Stimulated activated CD4-positive, alpha-beta T cell treated with anti-CD3 and anti-CD28 coated beads, Interleukin-2, amount 100 ng/mL, for 24 hours (primary cell): Measurements from ENCODE around the gene CENPT.
"Not testable (repeated sequence)": the region's sequence is repeated elsewhere in the genome, so short reads cannot be mapped to it uniquely, and the experiment has no call there.

Source experiments
- DNase-seq, 2 donors: peaks; one replicate each; pipeline ENCODE4 v3.0.0-alpha.2; 2020

Gene CENPT

DNA sequence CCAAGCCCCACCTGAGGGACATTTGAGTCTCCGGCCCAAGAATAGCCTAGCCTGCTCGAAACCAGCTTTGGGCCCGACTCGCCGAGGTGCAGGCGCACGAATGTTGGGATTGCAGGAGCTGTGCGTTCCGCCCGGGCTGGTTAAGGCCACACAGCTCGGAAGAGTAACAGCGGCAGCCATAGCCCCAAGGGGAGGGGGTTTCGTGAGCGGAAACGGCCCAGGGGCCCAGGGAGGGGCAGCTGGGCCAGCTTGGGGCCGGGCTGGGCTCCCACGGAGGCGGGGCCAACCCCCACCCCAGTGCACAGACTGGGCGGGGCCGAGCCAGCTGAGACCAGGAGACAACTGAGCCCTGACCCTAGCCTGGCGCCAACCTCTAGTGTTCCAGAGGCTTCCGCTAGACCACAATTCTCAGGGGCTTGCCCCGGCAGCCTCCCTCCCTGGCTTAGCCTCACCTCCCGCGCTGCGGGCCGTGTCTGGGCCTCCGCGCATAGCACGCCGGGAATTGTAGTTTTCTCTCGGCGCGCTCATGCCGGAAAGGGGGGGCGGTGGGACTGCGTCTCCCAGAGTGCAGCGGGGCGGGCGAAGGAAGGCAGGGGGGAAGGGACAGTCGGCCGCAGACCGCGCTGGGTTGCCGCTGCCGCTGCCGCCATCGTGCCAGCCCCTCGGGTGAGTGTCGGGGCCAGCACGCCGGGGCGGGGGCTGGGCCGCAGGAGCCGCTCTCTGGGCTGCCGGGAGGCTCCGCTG, 1.0 kb downstream of the CENPT start, which contains the start of gene NUTF2:
TSS of gene NUTF2 (plus strand) at position 614 of the 744 bp plus-strand sequence. CDS start 18,198 bp downstream, outside the sequence.
- DNase-seq: peak; percentile 95 to 96

DNA sequence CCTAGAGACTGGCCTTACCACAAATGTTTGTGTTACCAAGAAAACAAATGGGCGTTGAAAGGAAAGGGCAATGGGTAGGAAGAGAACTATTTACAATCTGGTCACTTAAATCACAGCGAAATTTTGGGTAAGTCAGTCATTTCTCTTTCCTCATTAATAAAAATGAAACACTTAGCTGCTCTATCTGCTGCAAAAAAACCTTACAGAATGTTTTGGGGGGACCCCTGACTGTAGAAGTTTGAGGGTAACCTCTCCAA, 1.5 kb downstream of the CENPT start:
- DNase-seq: no peak

DNA sequence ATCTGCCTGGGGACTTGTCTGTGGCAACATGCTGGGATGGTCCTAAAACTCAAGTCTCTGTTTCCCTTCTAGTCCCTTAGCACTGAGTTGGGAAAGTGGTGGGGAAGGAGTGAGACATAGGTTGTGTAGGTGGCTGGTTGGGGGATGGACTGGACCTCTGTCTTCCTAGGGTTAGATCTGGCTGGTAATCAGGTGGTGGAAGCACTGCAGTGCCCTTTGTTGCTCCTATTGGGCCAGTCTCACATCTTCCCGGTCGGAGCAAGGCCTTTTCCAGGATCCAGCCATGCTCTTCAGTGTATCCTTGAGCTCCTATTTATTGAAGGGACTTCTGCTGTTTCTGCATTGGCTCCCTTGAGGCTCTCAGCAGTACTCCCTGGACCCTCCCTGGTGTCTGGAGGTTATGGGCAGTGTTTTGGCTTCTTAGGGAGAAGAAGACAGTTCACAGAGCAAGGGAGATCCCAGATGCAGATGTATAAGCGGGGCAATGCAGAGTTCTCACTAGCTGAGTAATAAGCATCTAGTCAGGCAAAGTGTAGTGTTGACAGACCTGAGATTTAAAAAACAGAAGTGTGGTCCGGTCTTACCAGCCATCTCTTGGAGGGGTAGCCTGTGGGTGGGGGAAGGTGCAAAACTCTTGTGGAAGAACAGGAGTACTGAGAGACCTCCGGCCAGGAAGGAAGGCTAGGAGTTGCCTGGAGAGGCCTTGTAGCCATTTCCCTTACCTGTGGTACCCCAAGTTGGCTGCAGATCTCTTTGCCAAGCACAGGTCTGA, 2.0 kb downstream of the CENPT start:
- DNase-seq: no peak

DNA sequence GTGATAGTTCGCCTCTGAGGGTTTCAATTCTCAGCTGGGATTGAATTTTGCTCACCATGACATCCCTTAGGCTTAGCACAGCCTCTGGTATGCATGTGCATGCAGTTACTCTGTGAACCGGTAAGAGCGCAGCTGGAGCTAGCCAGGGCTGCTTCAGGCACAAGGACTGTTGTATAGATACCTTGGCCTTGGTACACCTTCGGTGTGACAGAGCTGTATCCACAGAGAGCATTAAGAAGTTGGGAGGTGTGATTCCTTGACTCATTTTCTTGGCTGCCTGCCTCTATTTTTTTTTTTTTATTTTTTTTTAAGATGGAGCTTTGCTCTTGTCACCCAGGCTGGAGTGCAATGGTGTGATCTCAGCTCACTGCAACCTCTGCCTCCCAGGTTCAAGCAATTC, 3.0 kb downstream of the CENPT start:
- no peak for DNase-seq

DNA sequence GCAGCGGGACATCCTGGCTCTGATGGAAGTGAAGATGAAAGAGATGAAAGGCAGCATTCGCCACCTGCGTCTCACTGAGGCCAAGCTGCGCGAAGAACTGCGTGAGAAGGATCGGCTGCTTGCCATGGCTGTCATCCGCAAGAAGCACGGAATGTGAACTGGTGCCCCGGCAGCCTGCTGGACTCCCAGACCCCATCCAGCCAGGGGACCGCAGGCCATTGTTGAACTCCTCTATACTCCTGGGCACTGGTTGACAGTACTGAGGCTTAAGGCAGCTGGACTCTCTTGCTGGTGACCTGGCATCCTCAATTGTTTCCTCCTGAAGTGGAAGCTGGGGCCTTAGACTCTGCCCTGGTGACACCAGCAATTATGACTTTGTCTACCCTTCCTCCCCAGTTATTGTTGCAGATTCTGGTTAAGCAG, 4.1 kb downstream of the CENPT start:
- no peak for DNase-seq

- DNase-seq: peak; percentile 64 to 65
Measured at GRCh38 chr16:67842509-67843342, 4.8 kb downstream of the CENPT start.

DNA sequence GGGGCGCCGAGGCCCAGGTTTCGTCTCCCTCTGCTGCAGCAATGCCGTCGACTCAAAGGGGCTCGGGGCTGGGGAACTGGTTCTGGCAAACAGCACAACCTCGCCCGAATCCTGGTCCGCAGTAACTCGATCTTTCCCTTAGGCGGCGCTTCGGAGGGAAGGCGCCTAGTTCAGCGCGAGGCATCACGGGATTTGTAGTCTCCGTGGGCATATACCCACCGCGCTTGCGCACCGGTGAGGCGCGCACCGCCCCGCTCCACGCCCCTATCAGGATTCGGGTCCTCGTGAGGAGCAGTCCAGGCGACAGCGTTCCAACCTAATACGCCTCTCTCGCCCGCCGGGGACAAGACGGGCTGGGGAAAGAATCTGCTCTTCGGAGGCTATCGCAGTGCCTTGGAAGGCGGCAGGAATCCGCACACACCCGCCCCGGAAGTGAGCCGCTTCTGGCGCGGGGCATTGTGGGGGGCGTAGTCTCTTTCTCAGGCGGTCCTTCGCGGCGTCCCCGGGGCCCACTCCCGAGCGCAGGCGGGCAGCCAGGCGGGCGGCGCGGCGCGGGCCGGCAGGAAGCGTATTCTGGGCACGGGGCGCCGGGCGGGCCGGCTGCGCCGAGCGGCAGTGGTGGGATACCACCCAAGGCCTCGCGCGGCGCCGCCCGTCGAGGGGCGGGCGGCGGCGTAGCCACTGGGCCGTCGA, 5.5 kb downstream of the CENPT start, which contains the start of gene THAP11:
TSS of gene THAP11 (plus strand) at position 505 of the 693 bp plus-strand sequence. CDS start 235 bp downstream, outside the sequence.
- DNase-seq: peak; percentile 95

DNA sequence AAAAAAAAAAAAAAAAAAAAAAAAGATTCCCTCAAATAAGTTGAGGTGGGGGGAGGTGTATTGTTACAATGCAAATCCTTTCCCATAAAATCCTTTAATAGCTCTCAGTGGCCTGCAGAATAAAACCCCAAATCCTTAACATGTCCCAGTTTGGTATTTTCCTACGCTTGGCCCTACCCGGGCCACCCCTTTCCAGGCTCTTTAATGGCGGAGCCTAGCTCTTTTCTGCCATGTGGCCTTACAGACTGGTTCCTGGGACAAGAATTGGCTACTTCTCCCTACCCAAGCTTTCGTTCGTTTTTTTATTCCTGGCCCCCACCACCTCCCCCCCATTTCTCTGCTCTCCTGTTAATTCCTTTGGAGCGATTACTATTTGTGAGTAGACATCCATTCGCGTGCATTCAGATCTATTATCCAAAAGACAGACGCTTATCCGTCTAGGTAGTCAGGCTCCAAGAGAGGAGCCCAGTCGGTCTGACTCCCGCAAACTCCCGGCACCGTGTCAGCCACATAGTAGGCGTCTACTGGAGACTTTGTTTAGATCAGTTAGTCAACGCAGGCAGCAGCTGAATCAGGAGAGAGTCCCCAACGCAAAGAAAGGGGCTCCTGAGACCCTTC, 6.2 kb downstream of the CENPT start:
- DNase-seq: no peak

GRCh38 chr16:67837811-67838210, 9.7 kb downstream of the CENPT start:
- no peak for DNase-seq

- DNase-seq: not testable (repeated sequence)
Measured at GRCh38 chr16:67837190-67837589, 10.3 kb downstream of the CENPT start.

GRCh38 chr16:67834242-67834614, 13.3 kb downstream of the CENPT start:
- no peak for DNase-seq

DNA sequence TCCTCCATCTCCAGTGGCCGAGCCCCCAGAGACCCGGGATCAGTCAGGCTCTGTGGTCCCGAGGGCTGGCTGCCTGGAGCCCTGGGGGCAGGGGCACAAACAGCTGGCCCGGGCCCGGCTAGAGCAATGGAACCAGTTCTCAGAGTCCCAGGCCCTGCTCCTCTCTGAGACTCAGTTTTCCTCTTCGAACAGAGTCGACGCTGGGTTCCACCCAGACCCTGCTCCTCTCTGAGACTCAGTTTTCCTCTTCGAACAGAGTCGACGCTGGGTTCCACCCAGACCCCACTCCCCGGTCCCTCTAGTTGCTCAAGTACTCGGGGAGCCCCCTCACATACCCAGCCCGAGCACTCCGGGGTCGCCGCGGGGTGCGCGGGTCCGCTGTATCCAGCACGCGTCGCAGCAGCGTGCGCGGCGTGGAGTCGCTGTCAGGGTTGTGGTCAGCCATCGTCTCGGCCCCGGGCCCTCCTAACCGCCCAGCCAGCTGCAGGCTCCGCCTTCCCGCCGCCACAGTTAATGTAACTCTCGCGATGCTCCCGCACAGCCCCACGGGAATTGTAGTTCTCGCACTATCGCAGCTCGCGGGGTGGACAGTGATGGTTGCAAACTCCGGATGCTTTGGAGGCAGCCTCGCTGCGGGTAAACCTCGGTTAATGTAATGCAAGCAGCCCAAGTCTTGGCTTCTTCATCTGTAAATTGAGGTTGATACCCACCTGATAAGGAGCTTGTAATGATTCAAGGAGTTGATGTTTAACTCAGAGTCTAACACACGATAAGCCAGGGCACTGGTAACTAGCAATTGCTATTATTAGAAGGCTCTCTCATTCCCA, 13.9 kb downstream of the CENPT start:
- peak; percentile 94 for DNase-seq

- no peak for DNase-seq
Measured at GRCh38 chr16:67833030-67833414, 14.5 kb downstream of the CENPT start.

- DNase-seq: no peak
Measured at GRCh38 chr16:67828651-67829050, 18.8 kb downstream of the CENPT start.

DNA sequence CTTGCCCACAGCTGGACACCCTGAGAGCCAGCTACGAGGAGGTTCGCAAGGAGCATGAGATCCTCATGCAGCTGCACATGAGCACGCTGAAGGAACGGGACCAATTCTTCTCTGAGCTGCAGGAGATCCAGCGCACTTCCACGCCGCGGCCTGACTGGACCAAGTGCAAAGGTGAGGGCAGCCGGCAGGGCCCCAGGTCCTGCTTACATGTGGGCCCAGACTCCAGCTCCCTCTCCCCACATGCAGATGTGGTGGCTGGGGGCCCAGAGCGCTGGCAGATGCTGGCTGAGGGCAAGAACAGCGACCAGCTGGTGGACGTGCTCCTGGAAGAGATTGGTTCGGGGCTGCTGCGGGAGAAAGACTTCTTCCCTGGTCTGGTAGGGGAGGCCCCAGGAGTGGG, 21.6 kb downstream of the CENPT start:
- no peak for DNase-seq

GRCh38 chr16:67825119-67825518, 22.4 kb downstream of the CENPT start:
- DNase-seq: no peak

DNA sequence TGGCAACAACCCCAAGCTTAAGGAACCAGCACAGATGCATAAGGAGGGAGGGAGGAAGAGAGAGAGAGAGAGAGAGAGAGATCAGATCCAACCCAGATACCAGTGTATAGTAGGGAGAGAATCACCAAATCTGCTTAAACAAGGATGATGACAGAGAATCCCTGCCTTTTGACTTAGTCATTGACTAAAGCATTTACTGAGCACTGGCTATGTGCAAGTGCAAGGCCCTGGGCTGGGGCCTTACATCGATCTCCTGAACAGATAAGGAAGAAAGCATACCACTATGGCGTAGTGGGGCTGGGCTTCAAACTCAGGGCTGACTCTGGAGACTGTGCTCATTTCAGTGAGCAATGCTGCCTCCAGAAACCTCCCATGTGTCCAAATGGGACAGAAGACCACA, 25.0 kb downstream of the CENPT start:
- no peak for DNase-seq

GRCh38 chr16:67820608-67821259, 26.8 kb downstream of the CENPT start:
- no peak for DNase-seq

DNA sequence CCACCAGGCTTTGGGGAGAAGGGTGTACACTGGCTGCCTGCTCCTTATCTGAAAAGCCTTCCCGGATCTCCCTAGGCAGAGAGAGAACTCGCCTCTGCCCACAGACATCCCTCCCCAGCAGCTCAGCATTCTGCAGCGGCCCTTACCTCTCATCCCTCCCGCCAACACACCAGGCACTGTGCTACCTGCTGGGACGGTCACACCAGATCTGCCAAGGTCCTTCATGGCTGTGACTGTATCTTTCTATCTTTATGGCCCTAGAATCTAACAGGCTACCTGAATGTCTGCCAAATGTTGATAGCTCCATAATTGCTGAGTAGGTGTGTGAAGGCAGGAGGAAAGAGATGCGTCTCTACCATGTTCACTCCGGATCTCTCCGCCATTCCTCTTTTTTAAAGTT, 32.9 kb downstream of the CENPT start:
- no peak for DNase-seq

DNA sequence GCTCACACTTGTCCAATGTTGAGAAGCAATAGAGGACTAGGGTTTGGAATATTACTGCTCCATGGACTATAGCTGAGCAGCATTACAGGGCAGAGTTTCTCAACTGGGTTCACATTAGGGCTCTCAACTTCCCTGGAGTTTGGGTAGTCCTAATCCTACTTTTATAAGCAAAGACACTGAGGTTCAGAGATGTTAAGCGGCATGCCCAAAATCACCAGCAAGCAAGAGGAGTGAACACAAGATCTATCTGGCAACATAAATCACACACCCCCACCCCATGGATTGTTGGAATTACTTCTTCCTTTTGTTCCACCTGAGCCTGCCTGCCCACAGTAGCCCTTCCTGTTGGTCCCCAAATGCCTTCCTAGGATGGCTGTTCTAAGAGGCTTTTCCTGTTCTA, 35.6 kb downstream of the CENPT start:
- DNase-seq: no peak

DNA sequence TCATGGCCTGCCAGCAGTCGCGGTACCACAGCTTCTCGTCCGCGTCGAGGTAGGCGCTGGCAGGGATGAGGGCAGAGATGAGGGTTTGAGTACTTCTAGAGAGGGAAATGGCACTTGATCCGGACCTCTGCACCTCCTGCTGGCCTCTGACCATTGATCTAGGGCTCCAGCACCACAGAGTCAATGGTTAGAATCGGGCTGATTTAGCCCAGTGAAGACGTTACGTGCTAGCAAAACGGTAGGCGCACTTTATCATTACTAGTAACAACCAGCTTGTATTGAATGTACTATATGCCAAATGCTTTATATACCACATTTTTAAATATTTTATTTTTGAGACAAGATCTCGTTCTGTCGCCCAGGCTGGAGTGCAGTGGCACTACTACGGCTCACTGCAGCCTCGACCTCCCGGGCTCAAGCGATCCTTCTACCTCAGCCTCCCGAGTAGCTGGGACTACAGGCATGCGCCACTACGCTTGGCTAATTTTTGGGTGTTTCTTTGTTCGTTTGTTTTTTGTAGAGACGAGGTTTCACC, 40.3 kb downstream of the CENPT start:
- DNase-seq: no peak
